ENCODE data around the gene GALNT17. TPM values are rescaled to one million over a fixed set of nuclear protein-coding genes. Genes with fewer than 3 reads are reported as not detected.

The GALNT17 gene
- total RNA-seq, 1 experiment from 2014 or later: not detected

GRCh38 chr7:71739520-71740173 lies 607.7 kb downstream of the GALNT17 start:
- Histone ChIP-seq H3K79me2 (ENCODE audit: low read depth) (no peaks in the 10 kb centered on the region), H3K36me3 (ENCODE audit: low read depth) (no peaks in the 10 kb centered on the region), H3K9me2 (ENCODE audit: insufficient read depth) (no peaks in the 10 kb centered on the region), H3K27ac (no peak overlapping the region), H2AFZ (no peak overlapping the region), H3K27me3 (ENCODE audit: insufficient read depth, low read depth) (peaks cover 16% of the 10 kb centered on the region), H3K4me1 (replicated peaks; ENCODE audit: insufficient read depth) (no peaks in the 10 kb centered on the region), H3F3A (ENCODE audit: insufficient read depth, low read depth) (no peaks in the 10 kb centered on the region), H3K4me3 (no peak overlapping the region), H4K20me1 (ENCODE audit: insufficient read depth) (no peaks in the 10 kb centered on the region), H3K4me2 (no peak overlapping the region), H3K9me3 (ENCODE audit: insufficient read depth, low read depth) (no peaks in the 10 kb centered on the region)
- intact Hi-C loops (cut with micrococcal nuclease; ENCODE audit: unreplicated experiment): no loop called here
- no TSS peak for BruUV-seq (replicated peaks)
- ChIA-PET CTCF (no interaction called here), POLR2A (ENCODE audit: unreplicated experiment) (no interaction called here)
- no peak for DNase-seq
- no peak for TF ChIP-seq CTCF (conservative IDR thresholded peaks at IDR 0.05)
- no peak for TF ChIP-seq EZH2 (IDR thresholded peaks at IDR 0.05; ENCODE audit: low read depth)

- TF ChIP-seq EZH2 (IDR thresholded peaks at IDR 0.05; ENCODE audit: low read depth): no peak
- POLR2A ChIA-PET (ENCODE audit: unreplicated experiment): no interaction called here
- no peak for DNase-seq
- Histone ChIP-seq H3K36me3 (ENCODE audit: low read depth) (no peaks in the 10 kb centered on the region), H3K79me2 (ENCODE audit: low read depth) (no peaks in the 10 kb centered on the region), H3K4me2 (no peak overlapping the region), H3K4me1 (replicated peaks; ENCODE audit: insufficient read depth) (no peaks in the 10 kb centered on the region), H3F3A (ENCODE audit: insufficient read depth, low read depth) (no peaks in the 10 kb centered on the region), H3K27me3 (ENCODE audit: insufficient read depth, low read depth) (peaks cover 16% of the 10 kb centered on the region), H4K20me1 (ENCODE audit: insufficient read depth) (no peaks in the 10 kb centered on the region), H2AFZ (no peak overlapping the region), H3K9me3 (ENCODE audit: insufficient read depth, low read depth) (no peaks in the 10 kb centered on the region), H3K4me3 (no peak overlapping the region), H3K9me2 (ENCODE audit: insufficient read depth) (no peaks in the 10 kb centered on the region), H3K27ac (no peak overlapping the region)
- BruUV-seq (replicated peaks): no TSS peak
- intact Hi-C loops (cut with micrococcal nuclease; ENCODE audit: unreplicated experiment): no loop called here
- CTCF ChIA-PET: no interaction called here
Observed at GRCh38 chr7:71740174-71740560, 608.2 kb downstream of the GALNT17 start.

GRCh38 chr7:71746006-71746405 lies 614.1 kb downstream of the GALNT17 start:
- no TSS peak for BruUV-seq (replicated peaks)
- H3K9me3 ChIP-seq (ENCODE audit: insufficient read depth, low read depth): no peaks in the 10 kb centered on the region; the same call in 1 of the 2 replicates
- H3K27ac ChIP-seq: no peak overlapping the region
- no peaks in the 10 kb centered on the region for H3K9me2 ChIP-seq (ENCODE audit: insufficient read depth)
- H3F3A ChIP-seq (ENCODE audit: insufficient read depth, low read depth): no peaks in the 10 kb centered on the region
- no peak for DNase-seq
- TF ChIP-seq EZH2 (IDR thresholded peaks at IDR 0.05; ENCODE audit: low read depth) (no peak), CTCF (conservative IDR thresholded peaks at IDR 0.05) (no peak)
- H3K36me3 ChIP-seq (ENCODE audit: low read depth): no peaks in the 10 kb centered on the region
- H3K4me3 ChIP-seq: no peak overlapping the region
- POLR2A ChIA-PET (ENCODE audit: unreplicated experiment): no interaction called here
- H3K4me1 ChIP-seq (replicated peaks; ENCODE audit: insufficient read depth): no peaks in the 10 kb centered on the region
- H3K79me2 ChIP-seq (ENCODE audit: low read depth): no peaks in the 10 kb centered on the region
- no peak overlapping the region for H3K4me2 ChIP-seq
- H2AFZ ChIP-seq: no peak overlapping the region
- H4K20me1 ChIP-seq (ENCODE audit: insufficient read depth): no peaks in the 10 kb centered on the region
- intact Hi-C loops (cut with micrococcal nuclease; ENCODE audit: unreplicated experiment): no loop called here
- peaks cover under 1% of the 10 kb centered on the region for H3K27me3 ChIP-seq (ENCODE audit: insufficient read depth, low read depth)
- CTCF ChIA-PET: no interaction called here

- H3K9me3 ChIP-seq (ENCODE audit: insufficient read depth, low read depth): no peaks in the 10 kb centered on the region; the same call in 1 of the 2 replicates
- no peak overlapping the region for H2AFZ ChIP-seq
- CTCF ChIA-PET: no interaction called here
- TF ChIP-seq EZH2 (IDR thresholded peaks at IDR 0.05; ENCODE audit: low read depth) (no peak), CTCF (conservative IDR thresholded peaks at IDR 0.05) (no peak)
- H3K27ac ChIP-seq: no peak overlapping the region
- no TSS peak for BruUV-seq (replicated peaks)
- H3K4me2 ChIP-seq: no peak overlapping the region
- no peaks in the 10 kb centered on the region for H3K9me2 ChIP-seq (ENCODE audit: insufficient read depth)
- H4K20me1 ChIP-seq (ENCODE audit: insufficient read depth): no peaks in the 10 kb centered on the region
- H3K36me3 ChIP-seq (ENCODE audit: low read depth): no peaks in the 10 kb centered on the region
- intact Hi-C loops (cut with micrococcal nuclease; ENCODE audit: unreplicated experiment): loop anchor here (10.0 kb wide), 1 partner anchor 1035 kb away; no protein-coding TSS in a partner anchor
- no peaks in the 10 kb centered on the region for H3K79me2 ChIP-seq (ENCODE audit: low read depth)
- no peak for DNase-seq
- POLR2A ChIA-PET (ENCODE audit: unreplicated experiment): no interaction called here
- H3K4me1 ChIP-seq (replicated peaks; ENCODE audit: insufficient read depth): no peaks in the 10 kb centered on the region
- peaks cover 24% of the 10 kb centered on the region; the same call in 1 of the 2 replicates for H3K27me3 ChIP-seq (ENCODE audit: insufficient read depth, low read depth)
- no peaks in the 10 kb centered on the region for H3F3A ChIP-seq (ENCODE audit: insufficient read depth, low read depth)
- no peak overlapping the region for H3K4me3 ChIP-seq
Observed at GRCh38 chr7:71750290-71750689, 618.3 kb downstream of the GALNT17 start.
